Panc1 (cell line): ENCODE results near the gene GPR137. TPM values are rescaled to one million over a fixed set of nuclear protein-coding genes. Genes with fewer than 3 reads are reported as not detected.
"Not testable (repeated sequence)": the region's sequence is repeated elsewhere in the genome, so short reads cannot be mapped to it uniquely, and the experiment has no call there.

ENCODE experiments used
- ATAC-seq: fragments of 200-7000 bp; cut with Tn5 transposase; 2 replicates; pipeline ENCODE4 v1.9.1; 2020; ENCODE audit warnings: mild to moderate bottlenecking, moderate library complexity
- BruUV-seq: library from RNA; stranded (reverse); fragments of 400-500 nt; replicated peaks from 2 replicates; lab custom pipeline; 2021; lab: Mats Ljungman, UMichigan
- CTCF ChIA-PET: fragments of 300-600 bp; sonication (Branson Sonifier 250); formaldehyde crosslinking; loops from one replicate; lab custom pipeline; 2022; ENCODE audit warnings: antibody characterized with exemption; lab: Charles Lee
- POLR2A ChIA-PET: fragments of 300-600 bp; sonication (Branson Sonifier 250); formaldehyde crosslinking; loops from one replicate; lab custom pipeline; 2022; ENCODE audit warnings: antibody characterized with exemption; lab: Charles Lee
- DNase-seq: peaks from one replicate; pipeline ENCODE4 v3.0.0-alpha.2; 2010; ENCODE audit warnings: low read depth, low spot score
- H3K27ac ChIP-seq: 2 replicates; pipeline ENCODE4 v1.5.1; 2011; ENCODE audit warnings: mild to moderate bottlenecking, low read length, inconsistent platforms
- H3K27me3 ChIP-seq: fragments of 200-500 bp; sonication (Bioruptor generic); 2 replicates; pipeline ENCODE4 v1.6.0; 2014; ENCODE audit warnings: low read length, inconsistent platforms; ENCODE audit not compliant: control insufficient read depth, insufficient read depth
- H3K36me3 ChIP-seq: fragments of 200-500 bp; sonication (Bioruptor generic); 2 replicates; pipeline ENCODE4 v1.5.1; 2014; ENCODE audit warnings: inconsistent platforms, mild to moderate bottlenecking, low read length, moderate library complexity; ENCODE audit not compliant: control insufficient read depth, insufficient read depth
- H3K4me1 ChIP-seq: 2 replicates; pipeline ENCODE4 v1.5.1; 2011; ENCODE audit warnings: inconsistent platforms, mild to moderate bottlenecking, low read length, moderate library complexity; ENCODE audit not compliant: control insufficient read depth, insufficient read depth
- H3K4me3 ChIP-seq, 2 experiments: 2 replicates each; pipeline ENCODE4 v1.5.1; 2011 to 2012; ENCODE audit warnings: low read depth in 2 of 2, low read length in 2 of 2, mild to moderate bottlenecking in 2 of 2, inconsistent platforms in 1 of 2, moderate library complexity in 1 of 2
- H3K9me3 ChIP-seq: fragments of 200-500 bp; sonication (Bioruptor generic); 2 replicates; pipeline ENCODE4 v1.5.1; 2014; ENCODE audit warnings: low read depth, mild to moderate bottlenecking, inconsistent platforms, low read length, moderate library complexity; ENCODE audit not compliant: control insufficient read depth, insufficient read depth
- POLR2AphosphoS5 ChIP-seq: IDR thresholded peaks from 2 replicates; pipeline ENCODE4 v1.6.1; 2012; ENCODE audit warnings: mild to moderate bottlenecking, low read depth, low read length, moderate library complexity
- REST ChIP-seq, 2 experiments: IDR thresholded peaks; 2 replicates each; pipeline ENCODE4 v1.6.1; 2011 to 2012; ENCODE audit warnings: low read depth in 2 of 2, control low read depth in 1 of 2, low read length in 1 of 2, mild to moderate bottlenecking in 1 of 2, moderate library complexity in 1 of 2; ENCODE audit not compliant: insufficient read depth in 1 of 2
- SIN3A ChIP-seq: IDR thresholded peaks from 2 replicates; pipeline ENCODE4 v1.6.1; 2012; ENCODE audit warnings: low read depth, mild to moderate bottlenecking, low read length, moderate library complexity, borderline replicate concordance; ENCODE audit not compliant: insufficient read depth
- TCF7L2 ChIP-seq: IDR thresholded peaks from 2 replicates; pipeline ENCODE4 v1.6.1; 2011; ENCODE audit warnings: mild to moderate bottlenecking, low read depth, low read length, inconsistent platforms
- in situ Hi-C: cut with HindIII; loops from 2 replicates; pipeline ENCODE4 v1.10.0; 2016; ENCODE audit warnings: low sequenced_read_pairs, low pct_unique_long_range_greater_than_20kb
- intact Hi-C: fragments of 100-400 bp; cut with micrococcal nuclease; formaldehyde crosslinking; loops from one replicate; pipeline ENCODE4 v1.10.0; 2022; ENCODE audit not compliant: unreplicated experiment
- total RNA-seq: library from RNA; stranded (reverse); gene quantifications from one replicate; pipeline ENCODE4 v1.2.1, GENCODE V29; 2021; ENCODE audit not compliant: unreplicated experiment
- TF ChIP-seq, protein P1 (sequence below): fragments of 450-650 bp; IDR thresholded peaks from 2 replicates; pipeline ENCODE4 v1.5.1; 2017; ENCODE audit warnings: mild to moderate bottlenecking

GPR137 gene
- total RNA-seq, 1 experiment from 2014 or later = 183 TPM

- peak; percentile 71 for DNase-seq
- Histone ChIP-seq H3K27ac (peak overlapping the region; percentile 95), H3K36me3 (peaks cover 3% of the 10 kb centered on the region; the same call in 1 of the 2 replicates), H3K4me1 (peaks cover 54% of the 10 kb centered on the region), H3K9me3 (no peaks in the 10 kb centered on the region), H3K4me3 (peak overlapping the region; percentile 85 to 95), H3K27me3 (no peaks in the 10 kb centered on the region)
- intact Hi-C loops = loop anchor here (10.0 kb wide), 1 partner anchor 59 kb away; the partner anchor contains the start of genes CATSPERZ and ESRRA
- TSS peak; percentile 89 for BruUV-seq
- in situ Hi-C loops = no loop called here
- ATAC-seq = peak; percentile 7; the same call in 1 of the 2 replicates
- TF ChIP-seq, protein P1, sequence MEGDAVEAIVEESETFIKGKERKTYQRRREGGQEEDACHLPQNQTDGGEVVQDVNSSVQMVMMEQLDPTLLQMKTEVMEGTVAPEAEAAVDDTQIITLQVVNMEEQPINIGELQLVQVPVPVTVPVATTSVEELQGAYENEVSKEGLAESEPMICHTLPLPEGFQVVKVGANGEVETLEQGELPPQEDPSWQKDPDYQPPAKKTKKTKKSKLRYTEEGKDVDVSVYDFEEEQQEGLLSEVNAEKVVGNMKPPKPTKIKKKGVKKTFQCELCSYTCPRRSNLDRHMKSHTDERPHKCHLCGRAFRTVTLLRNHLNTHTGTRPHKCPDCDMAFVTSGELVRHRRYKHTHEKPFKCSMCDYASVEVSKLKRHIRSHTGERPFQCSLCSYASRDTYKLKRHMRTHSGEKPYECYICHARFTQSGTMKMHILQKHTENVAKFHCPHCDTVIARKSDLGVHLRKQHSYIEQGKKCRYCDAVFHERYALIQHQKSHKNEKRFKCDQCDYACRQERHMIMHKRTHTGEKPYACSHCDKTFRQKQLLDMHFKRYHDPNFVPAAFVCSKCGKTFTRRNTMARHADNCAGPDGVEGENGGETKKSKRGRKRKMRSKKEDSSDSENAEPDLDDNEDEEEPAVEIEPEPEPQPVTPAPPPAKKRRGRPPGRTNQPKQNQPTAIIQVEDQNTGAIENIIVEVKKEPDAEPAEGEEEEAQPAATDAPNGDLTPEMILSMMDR = no peak
- TF ChIP-seq TCF7L2 (no peak), REST (IDR thresholded peaks at IDR 0.05; ENCODE audit: insufficient read depth in 1 of 2, low read depth in 2 of 2, low read length in 1 of 2) (no peak), SIN3A (no peak; the same call in 1 of the 2 replicates), POLR2AphosphoS5 (no peak; the same call in 1 of the 2 replicates)
- CTCF ChIA-PET = interaction anchor here (1.2 kb wide), 1 partner anchor 71 kb away, joined by 3 read pairs; the partner anchor contains the start of genes PRDX5 and TRMT112
- POLR2A ChIA-PET = interaction anchor here (0.5 to 0.6 kb wide), 2 partner anchors 28 to 56 kb away, joined by 3 to 5 read pairs; no protein-coding TSS in a partner anchor
These were observed 39.6 kb upstream of the GPR137 start for GRCh38 chr11:64245797-64246620.

DNA sequence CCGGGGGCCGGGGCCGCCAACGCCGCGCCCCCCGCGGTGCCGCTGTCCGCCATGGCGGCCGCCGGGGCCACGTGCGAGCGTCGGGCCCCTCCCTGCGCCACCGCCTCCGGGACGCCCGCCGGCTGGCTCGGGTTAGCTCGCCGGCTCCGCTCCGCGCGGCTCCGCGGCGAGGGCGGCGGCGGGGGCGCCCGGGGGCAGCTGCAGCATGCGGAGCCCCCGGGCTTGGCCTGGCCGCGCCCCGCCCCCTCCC is 39.1 kb upstream of the GPR137 start:
- Histone ChIP-seq H3K4me1 (peaks cover 54% of the 10 kb centered on the region), H3K4me3 (peak overlapping the region; percentile 85 to 95)
- POLR2A ChIA-PET = interaction anchor here (0.5 kb wide), 1 partner anchor 56 kb away, joined by 3 read pairs; no protein-coding TSS in a partner anchor
- H3K27me3 ChIP-seq, H3K27ac ChIP-seq, DNase-seq, CTCF ChIA-PET, BruUV-seq, H3K36me3 ChIP-seq, in situ Hi-C loops, H3K9me3 ChIP-seq: not testable (repeated sequence)
- intact Hi-C loops = loop anchor here (10.0 kb wide), 1 partner anchor 58 kb away; the partner anchor contains the start of genes CATSPERZ and ESRRA
- peak; percentile 2 for ATAC-seq
